Measurements from ENCODE around the gene STAG1. TPM values are rescaled to one million over a fixed set of nuclear protein-coding genes. Genes with fewer than 3 reads are reported as not detected.

The STAG1 gene
- total RNA-seq, 2 experiments from 2014 or later = 51.9 to 52.1 TPM

DNA sequence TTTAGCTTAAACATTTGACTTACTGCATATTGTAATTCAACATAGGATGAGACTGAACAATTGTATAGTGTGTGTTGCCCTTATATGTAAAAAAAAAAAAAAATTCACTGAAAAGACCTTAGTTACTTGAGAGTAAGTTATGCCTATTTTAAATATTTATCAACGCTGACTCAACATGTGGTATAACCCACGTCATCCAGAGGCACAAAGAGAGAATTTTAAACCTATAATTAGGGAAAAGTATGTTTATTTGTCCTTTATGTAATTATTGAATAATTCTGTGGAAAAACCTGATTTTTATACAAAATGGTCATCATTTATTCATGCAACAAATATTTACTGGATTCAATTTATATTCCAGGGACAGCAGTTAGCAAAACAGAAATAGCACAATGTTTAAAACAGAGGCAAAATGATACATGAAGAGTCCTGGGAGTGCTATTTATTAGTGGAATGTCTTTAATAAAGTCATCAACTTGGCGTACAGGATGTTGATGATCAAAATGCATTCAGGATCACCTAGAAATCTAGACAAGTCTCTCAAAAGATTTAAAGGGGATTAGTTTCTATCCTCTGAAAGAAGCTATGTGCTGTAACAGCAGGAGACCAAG lies 278.4 kb downstream of the STAG1 start:
- POLR2A ChIA-PET = no interaction called here
- CTCF ChIA-PET = no interaction called here

- CTCF ChIA-PET = interaction anchor here (0.6 kb wide), 1 partner anchor 216 kb away, joined by 3 read pairs; no protein-coding TSS in a partner anchor
- POLR2A ChIA-PET = no interaction called here
These were observed 286.9 kb downstream of the STAG1 start for GRCh38 chr3:136465296-136465695.

- POLR2A ChIA-PET = no interaction called here
These were observed 287.7 kb downstream of the STAG1 start for GRCh38 chr3:136464502-136464901.

GRCh38 chr3:136463170-136463569 lies 289.0 kb downstream of the STAG1 start:
- CTCF ChIA-PET = no interaction called here
- POLR2A ChIA-PET = no interaction called here

More at GRCh38 chr3:136464502-136464901, 287.7 kb downstream of the STAG1 start:
- CTCF ChIA-PET = interaction anchor here (0.7 kb wide), 1 partner anchor 37 kb away, joined by 3 read pairs; no protein-coding TSS in a partner anchor

DNA sequence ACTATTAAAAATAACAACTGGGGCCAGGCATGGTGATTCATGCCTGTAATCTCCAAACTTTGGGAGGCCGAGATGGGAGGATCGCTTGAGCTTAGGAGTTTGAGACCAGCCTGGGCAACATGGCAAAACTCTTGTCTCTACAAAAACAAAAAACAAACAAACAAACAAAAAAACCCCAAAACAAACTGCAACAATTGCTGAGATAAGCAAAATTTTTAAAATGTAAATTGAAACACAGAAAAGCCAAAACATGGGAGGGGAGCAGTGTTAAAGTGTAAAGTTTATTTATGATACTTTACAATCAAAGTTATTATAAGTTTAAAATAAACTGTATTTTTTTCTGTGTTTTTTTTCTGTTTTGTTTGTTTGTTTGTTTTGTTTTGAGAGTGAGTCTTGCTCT lies 294.4 kb downstream of the STAG1 start:
- ChIA-PET CTCF (no interaction called here), POLR2A (no interaction called here)

- POLR2A ChIA-PET = no interaction called here
These were observed 296.0 kb downstream of the STAG1 start for GRCh38 chr3:136456196-136456595.

DNA sequence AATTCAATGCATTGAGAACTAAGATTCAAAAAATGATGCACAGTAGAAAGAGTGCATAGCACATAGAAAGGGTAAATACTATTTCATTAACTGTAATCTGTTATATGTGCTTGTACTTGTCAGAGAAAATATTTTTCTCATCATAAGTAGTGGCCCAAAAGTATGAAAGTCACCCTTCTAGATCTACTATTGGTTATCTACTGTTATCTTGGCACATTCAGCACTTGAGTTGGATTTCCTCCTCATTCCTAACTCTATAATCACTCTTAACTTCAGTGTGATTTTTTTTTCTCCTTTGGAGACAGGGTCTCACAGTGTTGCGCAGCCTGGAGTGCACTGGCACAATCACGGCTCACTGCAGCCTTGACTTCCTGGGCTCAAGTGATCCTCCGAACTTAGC lies 307.6 kb downstream of the STAG1 start:
- ChIA-PET CTCF (no interaction called here), POLR2A (no interaction called here)

More at GRCh38 chr3:136456196-136456595, 296.0 kb downstream of the STAG1 start:
- CTCF ChIA-PET = no interaction called here

GRCh38 chr3:136437043-136437442 lies 315.1 kb downstream of the STAG1 start:
- CTCF ChIA-PET = no interaction called here
- POLR2A ChIA-PET = no interaction called here

GRCh38 chr3:136434429-136434828 lies 317.7 kb downstream of the STAG1 start:
- ChIA-PET CTCF (no interaction called here), POLR2A (no interaction called here)

DNA sequence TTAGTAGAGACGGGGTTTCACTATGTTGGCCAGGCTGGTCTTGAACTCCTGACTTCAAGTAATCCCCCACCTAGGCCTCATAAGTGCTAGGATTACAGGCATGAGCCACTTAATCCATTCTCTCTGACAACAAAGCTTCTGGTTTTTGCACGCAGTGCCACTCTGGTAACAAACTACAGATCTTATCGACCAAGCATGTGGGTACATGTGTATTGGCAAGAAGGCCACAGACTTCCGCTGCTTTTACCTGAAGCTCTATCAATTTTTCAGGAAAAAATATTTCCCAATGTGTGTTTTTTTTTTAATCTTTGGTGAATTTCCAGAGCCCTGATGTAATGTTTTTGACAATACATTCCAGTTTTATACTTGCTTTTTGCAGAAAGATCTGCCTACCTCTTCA lies 319.5 kb downstream of the STAG1 start:
- POLR2A ChIA-PET = no interaction called here
- CTCF ChIA-PET = no interaction called here

DNA sequence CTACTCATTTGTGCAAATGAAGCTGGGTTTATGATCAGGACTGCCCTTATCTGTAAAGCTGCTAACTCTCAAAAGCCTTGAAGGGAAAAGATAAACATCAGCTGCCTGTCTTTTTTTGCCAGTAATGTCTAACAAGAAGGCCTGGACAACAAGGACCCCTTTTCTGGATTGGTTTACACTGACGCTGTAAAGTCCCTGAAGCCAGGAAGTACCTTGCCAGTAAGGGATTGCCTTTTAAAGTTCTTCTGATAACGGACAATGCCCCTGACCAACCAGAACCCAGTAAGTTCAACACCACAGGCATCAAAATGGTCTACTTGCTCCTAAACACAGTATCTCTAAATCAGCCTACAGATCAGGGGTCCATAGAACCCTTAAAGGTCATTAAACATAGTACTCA lies 324.0 kb downstream of the STAG1 start:
- CTCF ChIA-PET = no interaction called here

GRCh38 chr3:136427236-136427635 lies 324.9 kb downstream of the STAG1 start:
- POLR2A ChIA-PET = no interaction called here
- CTCF ChIA-PET = interaction anchor here (0.6 kb wide), 1 partner anchor 38 kb away, joined by 3 read pairs; no protein-coding TSS in a partner anchor

More for the DNA sequence above, 324.0 kb downstream of the STAG1 start:
- POLR2A ChIA-PET = no interaction called here

DNA sequence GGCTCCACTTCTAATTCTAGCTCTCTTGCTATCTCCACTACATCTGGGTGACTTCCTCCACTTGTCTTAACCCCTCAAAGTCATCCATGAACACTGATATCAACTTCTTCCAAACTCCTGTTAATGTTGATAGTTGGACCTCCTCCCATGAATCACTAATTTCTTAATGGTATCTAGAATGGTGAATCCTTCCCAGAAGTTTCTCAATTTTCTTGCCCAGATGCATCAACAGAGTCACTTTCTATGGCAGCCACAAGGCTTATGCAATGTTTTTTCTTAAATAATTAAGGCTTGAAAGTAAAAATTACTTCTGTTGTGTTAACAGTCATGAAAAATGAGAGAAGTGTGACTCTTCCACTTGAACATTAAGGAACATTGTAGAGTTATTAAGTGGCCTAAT lies 337.7 kb downstream of the STAG1 start:
- ChIA-PET POLR2A (interaction anchor here (0.5 kb wide), 1 partner anchor 80 kb away, joined by 4 read pairs; no protein-coding TSS in a partner anchor), CTCF (no interaction called here)

DNA sequence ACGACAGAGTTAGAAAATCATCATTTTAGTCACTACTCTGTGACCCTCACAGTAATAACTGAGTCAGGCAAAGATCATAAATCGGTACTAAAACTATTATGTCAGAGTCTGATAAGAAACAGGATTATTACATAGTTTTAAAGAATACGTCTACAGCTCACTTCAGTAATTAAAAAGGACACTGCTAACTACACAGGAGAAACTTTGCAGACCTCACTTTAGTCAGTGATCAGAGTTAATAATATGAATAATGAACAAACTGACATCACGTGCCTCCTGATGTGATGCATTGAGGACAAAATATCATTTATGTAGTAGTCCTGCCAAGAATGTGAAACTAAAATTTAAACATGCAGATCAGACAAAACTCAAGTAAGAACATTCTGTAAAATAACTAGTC lies 339.9 kb downstream of the STAG1 start:
- CTCF ChIA-PET = no interaction called here
- POLR2A ChIA-PET = no interaction called here

DNA sequence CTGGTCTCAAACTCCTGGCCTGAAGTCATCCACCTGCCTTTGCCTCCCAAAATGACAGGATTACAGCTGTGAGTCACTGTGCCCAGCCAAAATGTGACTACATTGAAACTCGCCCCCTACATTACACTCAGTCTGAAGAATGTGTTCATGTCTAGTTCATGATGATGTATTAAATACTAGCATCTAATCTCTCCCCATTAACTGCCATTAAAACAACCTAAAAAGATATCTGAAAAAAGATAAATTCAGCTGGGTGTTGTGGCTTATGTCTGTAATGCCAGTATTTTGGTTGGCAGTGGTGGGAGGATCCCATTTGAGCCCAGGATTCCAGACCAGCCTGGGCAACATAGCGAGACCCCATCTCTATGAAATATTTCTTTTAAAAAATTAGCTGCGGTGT lies 342.6 kb downstream of the STAG1 start:
- ChIA-PET CTCF (no interaction called here), POLR2A (no interaction called here)

DNA sequence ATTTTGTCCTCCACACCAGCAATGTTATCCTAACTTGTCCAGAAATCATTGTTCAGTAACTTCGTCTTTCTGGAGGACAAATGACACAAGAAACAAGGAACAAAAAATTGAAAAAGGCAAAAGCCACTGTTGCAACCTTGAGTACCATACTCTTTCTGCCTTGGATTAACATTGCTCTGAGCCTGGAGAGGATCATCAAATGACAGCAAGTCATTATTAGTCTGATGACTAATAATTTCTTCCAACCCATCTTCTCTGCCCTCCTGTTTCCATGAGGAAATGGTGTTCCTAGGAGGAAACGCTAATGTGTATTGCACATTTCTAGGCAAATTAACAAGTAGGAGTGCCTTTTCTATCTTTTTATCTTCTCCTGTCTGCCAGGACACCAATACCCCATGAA lies 348.1 kb downstream of the STAG1 start:
- POLR2A ChIA-PET = no interaction called here
- CTCF ChIA-PET = interaction anchor here (1.7 kb wide), 1 partner anchor 13 kb away, joined by 4 read pairs; no protein-coding TSS in a partner anchor

- ChIA-PET CTCF (interaction anchor here (0.7 kb wide), 1 partner anchor 1729 kb away, joined by 4 read pairs; no protein-coding TSS in a partner anchor), POLR2A (no interaction called here)
These were observed 355.3 kb downstream of the STAG1 start for GRCh38 chr3:136396916-136397315.

GRCh38 chr3:136390574-136390973 lies 361.6 kb downstream of the STAG1 start:
- ChIA-PET CTCF (interaction anchor here (0.6 to 2.1 kb wide), 3 partner anchors 34 to 362 kb away, joined by 4 to 11 read pairs (median 5); partner anchors contain the start of gene STAG1), POLR2A (interaction anchor here (1.6 kb wide), 1 partner anchor 362 kb away, joined by 5 read pairs; the partner anchor contains the start of gene STAG1)

GRCh38 chr3:136387031-136387430 lies 365.1 kb downstream of the STAG1 start:
- ChIA-PET POLR2A (no interaction called here), CTCF (no interaction called here)

DNA sequence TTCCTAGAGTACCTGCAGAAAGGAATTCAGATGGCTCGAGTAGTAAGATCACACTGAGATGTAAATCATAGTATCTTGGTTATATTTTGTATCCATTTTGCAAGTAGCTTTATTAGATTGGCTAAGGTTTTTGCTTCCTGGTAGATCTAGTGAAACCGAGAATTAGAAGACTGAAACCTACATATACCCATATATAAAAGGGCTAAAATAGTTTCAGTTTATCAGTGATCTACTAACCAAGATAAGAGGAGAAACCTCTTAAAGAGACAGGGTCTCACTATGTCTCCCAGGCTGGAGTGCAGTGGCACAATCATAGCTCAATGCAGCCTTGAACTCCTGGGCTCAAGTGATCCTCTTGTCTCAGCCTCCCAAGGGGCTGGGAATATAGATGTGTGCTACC lies 366.7 kb downstream of the STAG1 start:
- CTCF ChIA-PET = no interaction called here
- POLR2A ChIA-PET = no interaction called here

DNA sequence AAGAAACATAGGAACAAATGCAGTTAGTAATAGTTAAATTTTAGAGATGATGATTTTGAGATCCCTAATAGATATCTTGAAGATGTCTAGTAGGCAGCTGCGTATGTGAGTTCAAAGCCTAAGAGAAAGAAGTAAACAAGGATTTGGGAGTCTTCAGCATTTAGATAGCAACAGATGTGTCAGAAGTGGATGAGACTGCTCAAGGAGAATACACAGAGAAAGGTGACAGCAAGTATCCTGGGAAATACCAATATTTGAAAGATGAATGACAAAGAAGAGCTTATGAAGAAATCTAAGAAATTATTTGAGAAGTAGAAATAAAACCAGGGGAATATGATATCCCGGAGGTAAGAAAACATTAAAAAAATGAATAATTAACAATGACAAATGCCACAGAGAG lies 371.1 kb downstream of the STAG1 start:
- CTCF ChIA-PET = no interaction called here
- POLR2A ChIA-PET = no interaction called here

DNA sequence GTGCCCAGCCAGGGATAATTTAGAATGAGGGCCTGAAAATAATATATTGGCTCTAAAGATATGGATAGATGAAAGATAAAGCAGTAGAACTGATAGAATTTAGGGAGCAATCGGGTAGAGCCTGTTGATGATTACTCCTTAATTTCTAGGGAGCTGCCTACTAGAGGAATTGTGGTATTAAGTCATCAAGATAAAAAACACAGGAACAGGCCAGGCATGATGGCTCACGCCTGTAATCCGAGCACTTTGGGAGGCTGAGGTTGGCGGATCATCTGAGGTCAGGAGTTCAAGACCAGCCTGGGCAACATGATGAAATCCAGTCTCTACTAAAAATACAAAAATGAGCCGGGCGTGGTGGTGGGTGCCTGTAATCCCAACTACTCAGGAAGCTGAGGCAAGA lies 371.6 kb downstream of the STAG1 start:
- ChIA-PET CTCF (no interaction called here), POLR2A (no interaction called here)
